MCF 10A (cell line): ENCODE results near the gene CD44. TPM values are rescaled to one million over a fixed set of nuclear protein-coding genes. Genes with fewer than 3 reads are reported as not detected.

ENCODE experiments used
- BruUV-seq: library from RNA; stranded (reverse); fragments of 400-500 nt; replicated peaks from 2 replicates; lab custom pipeline; 2021; lab: Mats Ljungman, UMichigan
- CTCF ChIA-PET: fragments of 300-600 bp; sonication (Branson Sonifier 250); formaldehyde crosslinking; extraction: SDS; loops from one replicate; lab custom pipeline; 2021; ENCODE audit warnings: antibody characterized with exemption, inconsistent platforms; lab: Yijun Ruan, JAX
- POLR2A ChIA-PET: fragments of 300-600, 350-650 bp; sonication (Branson Sonifier 250); formaldehyde crosslinking; extraction: SDS; loops from one replicate; lab custom pipeline; 2020; ENCODE audit warnings: antibody characterized with exemption, inconsistent platforms; lab: Yijun Ruan, JAX
- DNase-seq: peaks from one replicate; pipeline ENCODE4 v3.0.0-alpha.2; 2018; ENCODE audit not compliant: unreplicated experiment
- H3K27ac Mint-ChIP-seq: one replicate; pipeline ENCODE4 v1.8.0; 2022; ENCODE audit warnings: mild to moderate bottlenecking, low read depth, mixed read lengths; ENCODE audit not compliant: unreplicated experiment
- H3K27me3 Mint-ChIP-seq: one replicate; pipeline ENCODE4 v1.8.0; 2022; ENCODE audit warnings: mixed read lengths; ENCODE audit not compliant: insufficient read depth, unreplicated experiment
- H3K36me3 Mint-ChIP-seq: one replicate; pipeline ENCODE4 v1.8.0; 2022; ENCODE audit warnings: mild to moderate bottlenecking, moderate library complexity, mixed read lengths; ENCODE audit not compliant: insufficient read depth, unreplicated experiment
- H3K4me1 Mint-ChIP-seq: one replicate; pipeline ENCODE4 v1.8.0; 2022; ENCODE audit warnings: mixed read lengths; ENCODE audit not compliant: insufficient read depth, unreplicated experiment
- H3K4me3 Mint-ChIP-seq: one replicate; pipeline ENCODE4 v1.8.0; 2022; ENCODE audit warnings: mild to moderate bottlenecking, moderate library complexity, mixed read lengths; ENCODE audit not compliant: unreplicated experiment
- H3K9me3 Mint-ChIP-seq: one replicate; pipeline ENCODE4 v1.8.0; 2022; ENCODE audit warnings: mixed read lengths; ENCODE audit not compliant: unreplicated experiment
- CTCF ChIP-seq: fragments of 200-600 bp; IDR thresholded peaks from one replicate; pipeline ENCODE4 v1.8.0; 2022; ENCODE audit warnings: antibody characterized with exemption, mild to moderate bottlenecking; ENCODE audit not compliant: unreplicated experiment
- intact Hi-C: fragments of 100-400 bp; cut with micrococcal nuclease; formaldehyde crosslinking; loops from 2 replicates; pipeline ENCODE4 v1.14.1; 2022
- total RNA-seq: library from RNA; stranded (reverse); gene quantifications from 2 replicates; pipeline ENCODE4 v1.2.3, GENCODE V29; 2022

Gene CD44
- total RNA-seq, 1 experiment from 2014 or later = 446 TPM

- no peak for DNase-seq
- H3K27ac Mint-ChIP-seq = no peak overlapping the region
- TF ChIP-seq CTCF = no peak
- H3K36me3 Mint-ChIP-seq = no peaks in the 10 kb centered on the region
- H3K9me3 Mint-ChIP-seq = no peaks in the 10 kb centered on the region
- H3K4me3 Mint-ChIP-seq = no peak overlapping the region
- H3K4me1 Mint-ChIP-seq = peaks cover 14% of the 10 kb centered on the region
- ChIA-PET CTCF (interaction anchor here (0.5 kb wide), 1 partner anchor 12 kb away, joined by 3 read pairs; no protein-coding TSS in a partner anchor), POLR2A (no interaction called here)
- H3K27me3 Mint-ChIP-seq = no peaks in the 10 kb centered on the region
- intact Hi-C loops = loop anchor here (10.0 kb wide), 1 partner anchor 94 kb away; no protein-coding TSS in a partner anchor
- no TSS peak for BruUV-seq
Measured at GRCh38 chr11:35270342-35270741, 131.4 kb downstream of the CD44 start.

GRCh38 chr11:35271031-35271430 lies 132.1 kb downstream of the CD44 start:
- no peaks in the 10 kb centered on the region for H3K36me3 Mint-ChIP-seq
- ChIA-PET CTCF (interaction anchor here (0.5 kb wide), 1 partner anchor 13 kb away, joined by 3 read pairs; no protein-coding TSS in a partner anchor), POLR2A (no interaction called here)
- no peak overlapping the region for H3K27ac Mint-ChIP-seq
- no peaks in the 10 kb centered on the region for H3K27me3 Mint-ChIP-seq
- no peak overlapping the region for H3K4me3 Mint-ChIP-seq
- TF ChIP-seq CTCF = no peak
- no peak for DNase-seq
- intact Hi-C loops = loop anchor here (10.0 kb wide), 1 partner anchor 94 kb away; no protein-coding TSS in a partner anchor
- H3K4me1 Mint-ChIP-seq = peaks cover 21% of the 10 kb centered on the region
- H3K9me3 Mint-ChIP-seq = no peaks in the 10 kb centered on the region
- no TSS peak for BruUV-seq

DNA sequence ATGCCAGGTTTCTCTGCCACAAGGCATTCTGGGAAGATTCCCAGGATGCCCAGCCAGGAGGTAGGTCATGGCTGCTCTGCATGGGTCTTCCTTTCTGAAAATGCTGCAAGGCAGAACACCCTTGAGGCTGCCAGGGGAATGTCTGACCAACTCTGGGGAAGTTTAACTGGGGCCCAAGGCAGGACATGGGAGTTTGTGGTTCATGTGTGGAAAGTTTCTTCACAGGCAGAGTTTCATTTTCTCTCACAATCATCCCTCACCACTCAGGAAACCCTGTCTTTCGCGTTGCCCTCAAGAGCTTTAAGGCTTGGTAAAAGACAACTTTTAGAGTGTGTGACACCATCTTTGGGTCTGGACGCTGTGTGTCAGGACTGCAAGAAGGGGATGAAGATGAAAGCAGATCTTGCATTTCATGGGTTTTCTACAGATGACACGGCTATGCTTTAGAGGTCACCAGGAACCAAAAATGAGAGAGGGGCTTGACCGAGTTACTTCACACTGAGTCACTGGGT lies 133.5 kb downstream of the CD44 start:
- Mint-ChIP-seq H3K27me3 (no peaks in the 10 kb centered on the region), H3K27ac (no peak overlapping the region), H3K4me3 (no peak overlapping the region), H3K4me1 (peaks cover 29% of the 10 kb centered on the region), H3K36me3 (no peaks in the 10 kb centered on the region), H3K9me3 (no peaks in the 10 kb centered on the region)
- no peak for TF ChIP-seq CTCF
- no TSS peak for BruUV-seq
- intact Hi-C loops = loop anchor here (10.0 kb wide), 1 partner anchor 92 kb away; no protein-coding TSS in a partner anchor
- no peak for DNase-seq
- CTCF ChIA-PET = interaction anchor here (0.6 to 1.2 kb wide), 4 partner anchors 12 to 134 kb away, joined by 3 to 5 read pairs (median 4); no protein-coding TSS in a partner anchor
- POLR2A ChIA-PET = interaction anchor here (0.7 to 1.2 kb wide), 4 partner anchors 37 to 98 kb away, joined by 3 to 7 read pairs (median 3); no protein-coding TSS in a partner anchor

DNA sequence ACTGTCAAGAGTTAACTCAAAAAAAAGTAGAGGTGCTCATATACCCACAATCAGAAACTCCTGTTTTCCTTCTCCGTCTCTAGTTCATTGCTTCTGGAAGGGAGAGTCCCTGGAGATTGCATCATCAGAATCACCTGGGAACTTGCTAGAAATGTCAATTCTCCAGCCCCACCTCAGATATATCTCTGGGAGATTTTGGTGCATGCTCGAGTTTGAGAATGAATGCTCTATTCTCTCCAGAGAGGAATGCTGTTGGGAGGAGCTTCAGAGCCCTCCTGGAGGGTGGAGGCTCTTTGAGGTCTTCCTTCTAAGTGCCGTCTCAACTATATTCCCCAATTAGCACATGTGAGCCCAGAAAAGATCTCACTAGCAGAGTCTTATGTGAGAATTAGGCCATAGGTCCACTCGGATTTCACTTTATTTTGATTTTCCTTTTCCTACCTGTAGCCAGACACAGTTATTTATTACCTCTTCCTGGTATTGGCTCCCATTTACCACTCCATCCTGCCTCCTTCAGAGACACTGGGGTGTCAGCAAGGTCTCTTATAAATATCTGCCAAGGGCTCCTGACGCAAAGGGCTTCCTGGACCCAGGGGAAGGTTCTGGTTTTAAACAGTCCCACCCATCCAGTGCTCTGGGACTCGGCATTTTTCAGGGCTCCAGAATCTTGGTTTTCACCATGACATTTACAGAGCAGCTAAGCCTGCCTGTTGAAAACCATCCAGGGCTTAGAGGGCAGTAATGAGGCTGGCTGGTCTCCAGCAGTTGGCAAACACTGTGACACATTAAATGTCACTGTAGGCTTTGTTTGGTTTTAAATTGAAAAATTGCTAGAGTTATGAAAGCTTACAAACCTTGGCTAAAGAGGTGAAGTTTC lies 136.2 kb downstream of the CD44 start:
- H3K4me3 Mint-ChIP-seq = no peak overlapping the region
- DNase-seq = peak; percentile 66
- H3K4me1 Mint-ChIP-seq = peaks cover 29% of the 10 kb centered on the region
- no peak for TF ChIP-seq CTCF
- intact Hi-C loops = loop anchor here (10.0 kb wide), 1 partner anchor 90 kb away; no protein-coding TSS in a partner anchor
- CTCF ChIA-PET = interaction anchor here (0.6 to 2.2 kb wide), 13 partner anchors 8 to 349 kb away, joined by 3 to 9 read pairs (median 3); no protein-coding TSS in a partner anchor
- no peaks in the 10 kb centered on the region for H3K27me3 Mint-ChIP-seq
- no peaks in the 10 kb centered on the region for H3K9me3 Mint-ChIP-seq
- no peak overlapping the region for H3K27ac Mint-ChIP-seq
- peaks cover 5% of the 10 kb centered on the region for H3K36me3 Mint-ChIP-seq
- BruUV-seq = no TSS peak
- POLR2A ChIA-PET = interaction anchor here (0.6 to 2.8 kb wide), 24 partner anchors 9 to 411 kb away, joined by 3 to 31 read pairs (median 4); no protein-coding TSS in a partner anchor
